ENCODE results near the gene NAB2.

Gene NAB2

GRCh38 chr12:57046947-57047890, 41.7 kb upstream of the NAB2 start:
- TF ChIP-seq CTCF (IDR thresholded peaks at IDR 0.05), result no peak

- no peak for TF ChIP-seq CTCF (IDR thresholded peaks at IDR 0.05)
Observed at GRCh38 chr12:57047981-57048380, 40.9 kb upstream of the NAB2 start.

- TF ChIP-seq CTCF (IDR thresholded peaks at IDR 0.05), result no peak
Observed at GRCh38 chr12:57048423-57049118, 40.3 kb upstream of the NAB2 start.

GRCh38 chr12:57049119-57049446, 39.8 kb upstream of the NAB2 start:
- no peak for TF ChIP-seq CTCF (IDR thresholded peaks at IDR 0.05)

GRCh38 chr12:57049890-57050289, 39.0 kb upstream of the NAB2 start, which contains the start of gene MYO1A:
MYO1A (minus strand) TSS chr12:57050129; CDS start chr12:57048323, 1,806 bp downstream.
- no peak for TF ChIP-seq CTCF (IDR thresholded peaks at IDR 0.05)

GRCh38 chr12:57051011-57051410, 37.9 kb upstream of the NAB2 start:
- TF ChIP-seq CTCF (IDR thresholded peaks at IDR 0.05), result no peak

- TF ChIP-seq CTCF (IDR thresholded peaks at IDR 0.05), result no peak
Observed at GRCh38 chr12:57055824-57056223, 33.1 kb upstream of the NAB2 start.
